ENCODE data around the gene TAF13.

Gene TAF13

DNA sequence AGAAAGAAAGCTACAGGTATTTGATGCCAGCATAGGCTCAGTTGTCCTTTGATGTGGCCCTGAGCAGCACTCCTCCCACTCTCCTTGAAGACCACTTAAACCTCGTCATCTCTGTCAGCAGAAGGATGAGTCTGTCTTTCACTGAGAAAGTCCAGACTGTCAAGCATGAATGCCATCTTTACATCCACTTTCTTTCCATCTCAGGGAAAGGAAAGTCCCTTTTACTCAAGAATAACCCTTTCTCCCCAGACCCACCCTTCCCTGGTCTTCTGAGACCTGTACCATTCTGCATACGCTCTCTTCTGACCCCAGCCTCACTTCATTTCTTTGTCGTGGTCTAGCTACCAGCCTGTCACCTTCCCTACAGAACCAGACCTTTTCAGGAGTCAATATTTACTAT lies 34.1 kb upstream of the TAF13 start:
- H3K4me3 ChIP-seq (ENCODE audit: low read depth, low read length): no peak overlapping the region
- no peak for DNase-seq (ENCODE audit: low read depth)
- TF ChIP-seq, protein P1, sequence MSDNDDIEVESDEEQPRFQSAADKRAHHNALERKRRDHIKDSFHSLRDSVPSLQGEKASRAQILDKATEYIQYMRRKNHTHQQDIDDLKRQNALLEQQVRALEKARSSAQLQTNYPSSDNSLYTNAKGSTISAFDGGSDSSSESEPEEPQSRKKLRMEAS (IDR thresholded peaks at IDR 0.05; ENCODE audit: low read depth, low read length): no peak
- no peak for TF ChIP-seq POLR2A (IDR thresholded peaks at IDR 0.05; ENCODE audit: extremely low read depth, insufficient read length)
- TF ChIP-seq, protein P2, sequence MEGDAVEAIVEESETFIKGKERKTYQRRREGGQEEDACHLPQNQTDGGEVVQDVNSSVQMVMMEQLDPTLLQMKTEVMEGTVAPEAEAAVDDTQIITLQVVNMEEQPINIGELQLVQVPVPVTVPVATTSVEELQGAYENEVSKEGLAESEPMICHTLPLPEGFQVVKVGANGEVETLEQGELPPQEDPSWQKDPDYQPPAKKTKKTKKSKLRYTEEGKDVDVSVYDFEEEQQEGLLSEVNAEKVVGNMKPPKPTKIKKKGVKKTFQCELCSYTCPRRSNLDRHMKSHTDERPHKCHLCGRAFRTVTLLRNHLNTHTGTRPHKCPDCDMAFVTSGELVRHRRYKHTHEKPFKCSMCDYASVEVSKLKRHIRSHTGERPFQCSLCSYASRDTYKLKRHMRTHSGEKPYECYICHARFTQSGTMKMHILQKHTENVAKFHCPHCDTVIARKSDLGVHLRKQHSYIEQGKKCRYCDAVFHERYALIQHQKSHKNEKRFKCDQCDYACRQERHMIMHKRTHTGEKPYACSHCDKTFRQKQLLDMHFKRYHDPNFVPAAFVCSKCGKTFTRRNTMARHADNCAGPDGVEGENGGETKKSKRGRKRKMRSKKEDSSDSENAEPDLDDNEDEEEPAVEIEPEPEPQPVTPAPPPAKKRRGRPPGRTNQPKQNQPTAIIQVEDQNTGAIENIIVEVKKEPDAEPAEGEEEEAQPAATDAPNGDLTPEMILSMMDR (IDR thresholded peaks at IDR 0.05; ENCODE audit: low read depth, low read length): no peak
- TF ChIP-seq MYC (IDR thresholded peaks at IDR 0.05; ENCODE audit: low read depth, low read length): no peak

DNA sequence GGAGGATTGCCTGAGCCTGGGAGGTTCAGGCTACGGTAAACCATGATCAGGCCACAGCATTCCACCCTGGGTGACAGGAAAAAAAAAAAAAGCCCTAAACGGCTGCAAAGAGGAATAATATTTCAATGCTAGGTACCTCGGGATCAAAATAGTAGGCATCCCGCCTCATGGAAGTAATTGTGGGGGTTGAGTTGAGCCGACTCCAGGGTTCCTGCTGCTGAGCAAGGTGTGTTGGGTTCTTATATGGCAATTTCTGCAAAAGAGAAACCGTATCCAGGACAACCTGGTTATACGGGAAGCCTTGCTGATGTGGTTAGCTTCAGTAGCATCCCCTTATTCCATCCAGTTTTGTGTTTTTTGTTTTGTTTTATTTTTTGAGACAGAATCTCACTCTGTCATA lies 32.0 kb upstream of the TAF13 start:
- TF ChIP-seq POLR2A (IDR thresholded peaks at IDR 0.05; ENCODE audit: extremely low read depth, insufficient read length) (no peak), MYC (IDR thresholded peaks at IDR 0.05; ENCODE audit: low read depth, low read length) (no peak)
- TF ChIP-seq, protein P1 (IDR thresholded peaks at IDR 0.05; ENCODE audit: low read depth, low read length): no peak
- TF ChIP-seq, protein P2 (IDR thresholded peaks at IDR 0.05; ENCODE audit: low read depth, low read length): no peak

DNA sequence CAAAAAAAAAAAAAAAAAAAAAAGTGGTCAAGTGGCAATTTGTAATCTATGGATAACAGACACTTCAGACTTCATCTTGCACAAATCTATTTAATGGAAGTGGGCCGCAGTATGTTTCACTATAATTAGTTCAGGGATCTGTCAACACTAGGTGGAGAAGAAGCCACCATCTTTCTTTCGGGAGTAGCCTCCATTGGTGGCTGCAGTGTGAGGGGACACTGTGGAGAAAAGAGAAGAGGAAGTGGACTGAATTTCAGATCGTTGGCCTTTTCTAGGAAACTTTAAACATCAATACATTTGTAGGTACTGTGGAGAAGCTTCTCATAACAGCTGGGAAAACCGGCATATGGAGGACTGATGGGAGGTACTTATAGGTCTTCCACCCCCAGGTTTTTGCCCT lies 30.1 kb upstream of the TAF13 start:
- DNase-seq (ENCODE audit: low read depth): peak; percentile 35
- TF ChIP-seq MYC (IDR thresholded peaks at IDR 0.05; ENCODE audit: low read depth, low read length) (no peak), POLR2A (IDR thresholded peaks at IDR 0.05; ENCODE audit: extremely low read depth, insufficient read length) (no peak)
- TF ChIP-seq, protein P1 (IDR thresholded peaks at IDR 0.05; ENCODE audit: low read depth, low read length): no peak
- TF ChIP-seq, protein P2 (IDR thresholded peaks at IDR 0.05; ENCODE audit: low read depth, low read length): no peak
- no peak overlapping the region for H3K4me3 ChIP-seq (ENCODE audit: low read depth, low read length)

More for the DNA sequence above, 32.0 kb upstream of the TAF13 start:
- DNase-seq (ENCODE audit: low read depth): no peak
- no peak overlapping the region for H3K4me3 ChIP-seq (ENCODE audit: low read depth, low read length)

DNA sequence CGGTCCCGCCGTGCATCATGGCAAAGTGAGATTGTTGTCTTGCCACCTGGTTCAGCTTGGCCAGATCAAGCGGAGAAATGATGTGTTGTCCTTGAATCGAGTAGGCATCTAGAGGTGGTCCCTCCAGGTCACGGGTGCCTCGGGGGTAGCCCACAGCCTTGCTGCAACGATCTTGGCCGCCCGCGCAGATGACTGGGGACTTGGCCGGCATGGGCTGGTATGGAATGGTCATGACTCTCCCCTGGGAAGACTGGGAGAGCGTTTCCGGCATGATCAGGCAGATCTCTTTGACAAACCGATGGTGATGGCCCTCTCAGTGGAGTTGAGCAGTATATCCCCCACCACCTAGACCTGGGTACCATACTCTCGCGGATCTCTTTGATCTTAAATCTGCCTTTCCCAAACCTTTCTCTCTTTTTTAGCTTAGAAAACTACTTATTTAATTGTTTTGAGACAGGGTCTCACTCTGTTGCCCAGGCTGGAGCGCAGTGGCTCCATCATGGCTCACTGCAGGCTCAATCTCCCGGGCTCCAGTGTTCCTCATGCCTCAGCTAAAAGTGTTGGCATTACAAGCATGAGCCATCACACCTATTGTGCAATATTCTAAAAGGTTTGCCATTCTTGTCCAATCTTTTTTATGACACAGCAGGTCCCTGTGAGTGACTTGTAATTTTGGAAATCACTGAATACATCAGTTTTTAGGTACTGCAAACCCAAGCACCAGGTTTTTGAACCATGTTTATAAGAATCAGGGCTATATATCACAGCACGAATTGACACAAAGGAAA lies 28.8 kb upstream of the TAF13 start:
- TF ChIP-seq, protein P2 (IDR thresholded peaks at IDR 0.05; ENCODE audit: low read depth, low read length): no peak
- no peak for TF ChIP-seq POLR2A (IDR thresholded peaks at IDR 0.05; ENCODE audit: extremely low read depth, insufficient read length)
- no peak for TF ChIP-seq MYC (IDR thresholded peaks at IDR 0.05; ENCODE audit: low read depth, low read length)
- TF ChIP-seq, protein P1 (IDR thresholded peaks at IDR 0.05; ENCODE audit: low read depth, low read length): no peak
- peak; percentile 59 for DNase-seq (ENCODE audit: low read depth)
- no peak overlapping the region for H3K4me3 ChIP-seq (ENCODE audit: low read depth, low read length)

DNA sequence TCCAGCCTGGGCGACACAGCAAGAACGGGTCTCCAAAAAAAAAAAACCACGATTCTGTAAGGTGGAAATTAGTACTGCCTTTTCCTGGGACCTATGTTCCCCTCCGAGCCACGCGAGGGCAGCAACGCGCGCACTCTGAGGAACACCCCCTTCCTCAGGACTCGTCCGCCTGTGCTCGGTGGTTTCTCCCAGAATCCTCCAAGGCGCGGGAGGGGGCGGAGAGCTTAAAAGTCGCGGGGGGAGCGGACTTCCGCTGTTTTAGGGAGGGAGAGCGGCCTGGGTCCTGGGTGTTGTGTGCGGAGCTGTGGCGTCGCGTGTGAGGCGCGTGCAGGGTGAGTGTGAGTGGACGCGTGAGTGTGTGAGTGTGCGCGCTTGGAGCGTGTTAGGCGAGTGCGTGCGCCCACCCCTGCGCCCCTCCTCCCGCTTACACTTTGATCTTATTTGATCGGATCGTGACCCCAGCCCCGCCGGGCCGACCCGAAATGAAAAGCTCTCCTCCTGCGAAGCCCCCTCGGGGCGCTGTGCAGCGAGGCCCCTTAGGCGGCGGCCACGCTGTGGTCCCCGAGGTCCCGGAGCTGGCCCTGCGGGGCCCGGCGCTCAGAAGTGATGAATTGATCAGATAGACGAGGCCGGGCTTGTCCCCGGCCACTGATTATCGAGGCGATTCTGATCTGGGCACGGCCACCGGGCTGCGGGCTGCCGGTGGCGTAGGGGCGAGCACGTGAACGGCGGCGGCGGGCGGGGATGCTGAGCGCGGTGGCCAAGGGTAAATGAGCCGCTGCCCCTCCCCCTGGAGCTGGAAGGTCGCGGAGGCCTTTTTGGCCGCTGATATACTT lies 24.4 kb upstream of the TAF13 start:
- peak; percentile 98 for DNase-seq (ENCODE audit: low read depth)
- H3K4me3 ChIP-seq (ENCODE audit: low read depth, low read length): peak overlapping the region; percentile 88
- TF ChIP-seq, protein P2 (IDR thresholded peaks at IDR 0.05; ENCODE audit: low read depth, low read length): peak; percentile 83
- TF ChIP-seq MYC (IDR thresholded peaks at IDR 0.05; ENCODE audit: low read depth, low read length) (peak; percentile 95), POLR2A (IDR thresholded peaks at IDR 0.05; ENCODE audit: extremely low read depth, insufficient read length) (peak; percentile 99)
- TF ChIP-seq, protein P1 (IDR thresholded peaks at IDR 0.05; ENCODE audit: low read depth, low read length): peak; percentile 88

Measured in NB4 (cell line).